HG03460 (cell line): Measurements from ENCODE around the gene THAP7.
"Not testable (repeated sequence)": the region's sequence is repeated elsewhere in the genome, so short reads cannot be mapped to it uniquely, and the experiment has no call there.

ENCODE experiments used
- ATAC-seq: cut with Tn5 transposase; IDR thresholded peaks from one replicate; pipeline ENCODE4 v1.9.1; 2021; ENCODE audit not compliant: unreplicated experiment

Gene THAP7

GRCh38 chr22:21013657-21014201, 11.8 kb upstream of the THAP7 start:
- no peak for ATAC-seq

GRCh38 chr22:21012446-21013407, 10.8 kb upstream of the THAP7 start:
- ATAC-seq: no peak

GRCh38 chr22:21010426-21011113, 8.7 kb upstream of the THAP7 start:
- no peak for ATAC-seq

GRCh38 chr22:21009638-21010425, 7.9 kb upstream of the THAP7 start:
- no peak for ATAC-seq

GRCh38 chr22:21009208-21009607, 7.3 kb upstream of the THAP7 start:
- ATAC-seq: not testable (repeated sequence)

GRCh38 chr22:21003782-21004181, 1.9 kb upstream of the THAP7 start:
- no peak for ATAC-seq

- no peak for ATAC-seq
These were observed 824 bp downstream of the THAP7 start for GRCh38 chr22:21000987-21001600.

- no peak for ATAC-seq
These were observed 1.5 kb downstream of the THAP7 start for GRCh38 chr22:21000207-21000986.

GRCh38 chr22:20999350-21000206, 2.3 kb downstream of the THAP7 start:
- no peak for ATAC-seq

GRCh38 chr22:20998411-20999336, 3.2 kb downstream of the THAP7 start:
- no peak for ATAC-seq

- ATAC-seq: no peak
These were observed 4.2 kb downstream of the THAP7 start for GRCh38 chr22:20997536-20998257.

- ATAC-seq: no peak
These were observed 5.1 kb downstream of the THAP7 start for GRCh38 chr22:20996598-20997535.

GRCh38 chr22:20996031-20996410, 5.9 kb downstream of the THAP7 start:
- ATAC-seq: no peak

- ATAC-seq: no peak
These were observed 6.4 kb downstream of the THAP7 start for GRCh38 chr22:20995329-20996030.

GRCh38 chr22:20994902-20995241, 7.0 kb downstream of the THAP7 start:
- no peak for ATAC-seq
